ENCODE results near the gene STYXL1.

The STYXL1 gene

GRCh38 chr7:75951506-75951905, 96.3 kb downstream of the STYXL1 start:
- DNase-seq: no peak

DNA sequence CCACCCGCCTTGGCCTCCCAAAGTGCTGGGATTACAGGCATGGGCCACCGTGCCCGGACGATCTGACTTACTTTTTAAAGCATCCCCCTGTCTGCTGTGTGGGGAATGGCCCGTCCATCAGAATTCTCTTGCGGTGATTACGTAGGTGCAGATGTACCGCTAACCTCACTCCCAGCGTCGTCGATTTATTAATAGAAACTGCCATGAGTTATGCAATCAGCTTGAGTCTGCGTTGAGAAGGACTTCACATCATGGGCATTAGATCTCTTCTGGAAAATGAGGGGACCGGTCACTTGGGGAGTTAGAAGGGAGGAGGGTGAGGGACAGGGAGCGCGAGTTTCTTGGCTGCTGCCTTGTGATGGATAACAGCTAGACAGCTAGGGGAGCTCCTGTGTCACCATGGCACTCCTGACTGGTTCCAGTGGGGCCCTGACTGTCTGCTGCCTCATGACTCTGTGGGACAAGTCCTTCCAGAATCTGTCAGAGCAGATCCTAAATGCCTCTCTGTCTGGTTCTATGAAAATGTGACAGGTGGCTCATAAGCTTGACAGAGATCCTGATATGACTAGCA, 97.6 kb downstream of the STYXL1 start:
- no peak for DNase-seq

DNA sequence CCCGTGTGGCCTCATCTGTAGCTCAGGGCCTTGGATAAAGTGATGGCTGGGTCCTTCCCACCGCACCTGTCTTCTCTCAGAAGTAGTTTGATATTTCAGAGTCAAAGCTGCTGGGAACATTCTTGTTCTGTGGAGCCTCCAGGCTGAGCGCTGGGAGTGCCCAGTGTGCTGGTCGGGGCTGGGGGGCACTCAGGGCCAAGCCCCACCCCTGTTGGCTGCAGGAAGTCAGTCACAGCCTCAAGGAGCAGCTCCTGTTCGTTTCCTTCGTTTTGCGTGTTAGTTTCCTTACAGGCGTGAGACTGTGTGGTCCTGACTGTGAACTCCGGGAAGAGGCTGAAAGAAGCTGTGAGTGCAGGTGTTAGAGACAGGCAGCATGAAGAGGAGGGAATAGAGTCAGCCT, 99.6 kb downstream of the STYXL1 start:
- no peak for DNase-seq
